GM06990 (cell line): Measurements from ENCODE around the gene CNTF.

Experiments
- DNase-seq: peaks from one replicate; pipeline ENCODE4 v3.0.0-alpha.2; 2011; ENCODE audit not compliant: insufficient read length; ENCODE audit errors: extremely low read depth
- H3K27me3 ChIP-seq: replicated peaks from 2 replicates; pipeline ENCODE4 v1.6.0; 2011; ENCODE audit warnings: low read length; ENCODE audit not compliant: control insufficient read depth, insufficient read depth
- H3K36me3 ChIP-seq: 2 replicates; pipeline ENCODE4 v1.5.1; 2011; ENCODE audit warnings: low read length; ENCODE audit not compliant: control insufficient read depth, insufficient read depth
- H3K4me3 ChIP-seq: replicated peaks from 2 replicates; pipeline ENCODE4 v1.5.1; 2011; ENCODE audit warnings: low read depth, mild to moderate bottlenecking, control low read depth, low read length
- TF ChIP-seq, protein P1 (sequence below): IDR thresholded peaks from 2 replicates; pipeline ENCODE4 v1.5.1; 2011; ENCODE audit warnings: low read length, control low read depth, mild to moderate bottlenecking, inconsistent platforms; ENCODE audit not compliant: insufficient read depth, poor library complexity, severe bottlenecking

Gene CNTF

DNA sequence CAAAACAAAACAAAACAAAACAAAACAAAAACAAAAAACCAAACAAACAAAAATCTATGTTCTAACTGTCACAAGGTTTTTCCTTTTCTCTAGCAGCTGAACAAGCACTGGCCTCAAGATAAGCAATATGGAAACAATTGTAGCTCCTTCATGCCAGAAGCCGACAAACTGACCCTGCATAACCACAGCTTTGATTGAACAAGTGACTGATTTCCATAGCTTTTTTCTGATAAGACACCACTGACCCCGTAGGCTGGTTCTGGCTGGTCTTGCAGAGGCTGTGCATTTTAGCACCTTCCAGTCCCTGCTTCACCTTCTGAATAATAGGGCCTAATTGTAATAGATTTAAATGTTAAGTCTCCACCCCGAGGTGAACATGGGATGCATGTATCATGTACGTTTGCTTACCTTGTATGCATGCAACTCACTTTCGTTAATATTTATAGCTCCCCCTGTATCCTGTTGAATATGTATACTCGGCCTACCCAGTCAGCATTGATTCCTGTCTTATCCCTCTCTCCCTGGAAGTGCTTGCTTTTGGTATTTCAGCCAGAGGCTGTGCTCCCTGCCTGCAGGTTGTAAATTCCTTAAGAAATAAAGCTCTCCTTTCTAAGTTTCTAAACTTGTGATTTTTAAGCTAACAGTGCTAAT is 49.6 kb downstream of the CNTF start:
- Histone ChIP-seq H3K36me3 (no peaks in the 10 kb centered on the region), H3K4me3 (no peak overlapping the region), H3K27me3 (no peaks in the 10 kb centered on the region)
- no peak for DNase-seq
- TF ChIP-seq, protein P1, sequence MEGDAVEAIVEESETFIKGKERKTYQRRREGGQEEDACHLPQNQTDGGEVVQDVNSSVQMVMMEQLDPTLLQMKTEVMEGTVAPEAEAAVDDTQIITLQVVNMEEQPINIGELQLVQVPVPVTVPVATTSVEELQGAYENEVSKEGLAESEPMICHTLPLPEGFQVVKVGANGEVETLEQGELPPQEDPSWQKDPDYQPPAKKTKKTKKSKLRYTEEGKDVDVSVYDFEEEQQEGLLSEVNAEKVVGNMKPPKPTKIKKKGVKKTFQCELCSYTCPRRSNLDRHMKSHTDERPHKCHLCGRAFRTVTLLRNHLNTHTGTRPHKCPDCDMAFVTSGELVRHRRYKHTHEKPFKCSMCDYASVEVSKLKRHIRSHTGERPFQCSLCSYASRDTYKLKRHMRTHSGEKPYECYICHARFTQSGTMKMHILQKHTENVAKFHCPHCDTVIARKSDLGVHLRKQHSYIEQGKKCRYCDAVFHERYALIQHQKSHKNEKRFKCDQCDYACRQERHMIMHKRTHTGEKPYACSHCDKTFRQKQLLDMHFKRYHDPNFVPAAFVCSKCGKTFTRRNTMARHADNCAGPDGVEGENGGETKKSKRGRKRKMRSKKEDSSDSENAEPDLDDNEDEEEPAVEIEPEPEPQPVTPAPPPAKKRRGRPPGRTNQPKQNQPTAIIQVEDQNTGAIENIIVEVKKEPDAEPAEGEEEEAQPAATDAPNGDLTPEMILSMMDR: no peak

DNA sequence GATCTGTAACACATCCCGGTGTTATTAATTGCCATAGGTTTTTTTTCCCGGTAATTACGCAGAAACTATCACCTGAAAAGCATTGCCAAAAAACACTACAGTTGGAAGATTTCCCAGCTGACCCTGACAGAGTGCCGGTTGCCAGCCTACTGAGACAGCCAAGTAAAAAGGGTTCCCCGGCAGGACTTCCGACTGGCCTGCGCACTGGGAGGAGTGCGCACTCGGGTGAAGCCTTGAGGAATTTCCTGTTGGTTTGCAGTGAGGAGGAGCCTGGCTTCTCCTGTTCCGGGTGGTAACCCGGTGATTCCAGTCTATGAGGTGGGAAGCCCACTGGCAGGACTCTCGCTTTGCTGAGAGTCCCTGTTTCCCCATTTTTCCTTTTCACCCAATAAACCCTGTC is 52.1 kb downstream of the CNTF start:
- H3K36me3 ChIP-seq: no peaks in the 10 kb centered on the region
- TF ChIP-seq, protein P1: no peak
- no peaks in the 10 kb centered on the region for H3K27me3 ChIP-seq
- DNase-seq: no peak
- no peak overlapping the region for H3K4me3 ChIP-seq
